Ovary (tissue), 9 donors: ENCODE results near the gene CELA3A. TPM values are rescaled to one million over a fixed set of nuclear protein-coding genes. Genes with fewer than 3 reads are reported as not detected.
"Not testable (repeated sequence)": the region's sequence is repeated elsewhere in the genome, so short reads cannot be mapped to it uniquely, and the experiment has no call there.

Experiments
- DNase-seq, 5 donors: peaks; one replicate each; pipeline ENCODE4 v3.0.0-alpha.2; 2019 to 2020
- H3K27ac ChIP-seq, 2 donors: fragments of 200-600 bp; one replicate each; pipeline versions ENCODE4 v1.5.1 to v1.8.0; 2019 to 2022
- H3K27me3 ChIP-seq: fragments of 200-600 bp; one replicate; pipeline ENCODE4 v1.8.0; 2022
- H3K36me3 ChIP-seq: fragments of 200-600 bp; sonication (generic); one replicate; pipeline ENCODE4 v1.5.1; 2019
- H3K4me1 ChIP-seq: one replicate; pipeline ENCODE4 v1.8.1; 2013; ENCODE audit warnings: mild to moderate bottlenecking, moderate library complexity; ENCODE audit not compliant: insufficient read depth
- H3K4me3 ChIP-seq: fragments of 200-600 bp; sonication (generic); one replicate; pipeline ENCODE4 v1.5.1; 2017
- H3K9me3 ChIP-seq, 2 donors: fragments of 200-600 bp in 1 of 2; sonication (generic) in 1 of 2; one replicate each; pipeline versions ENCODE4 v1.5.1 to v1.8.1; 2013 to 2019; ENCODE audit warnings: mild to moderate bottlenecking in 1 of 2, moderate library complexity in 1 of 2
- WGBS, 3 donors: extraction: QIAGEN DNeasy Blood & Tissue Kit in 1 of 3; methylation state at CpG; one replicate each; pipeline versions ENCODE4 v1.1.5 to v1.1.7; 2013 to 2017; 5-methylcytosine and 5-hydroxymethylcytosine counted together
- intact Hi-C, 4 donors: fragments of 100-400 bp; cut with DNase I; formaldehyde crosslinking; loops; one replicate each; pipeline versions ENCODE4 v1.11.0 to v1.15.1; 2022 to 2023
- polyA plus RNA-seq, 2 donors: library from polyadenylated mRNA; stranded (reverse); fragments of 200-250 nt in 1 of 2; fragments of 350-450 nt in 1 of 2; fragmentation: Illumina TruSeq in 1 of 2; extraction: RNeasy Lipid Tissue Mini Kit (QIAGEN cat#74804) in 1 of 2; gene quantifications; one replicate each; pipeline ENCODE4 v1.2.3, GENCODE V29; 2013 to 2014
- total RNA-seq, 7 donors: library from RNA; depleted of rRNA in 2 of 7; stranded (reverse); fragments of >200 nt in 2 of 7; fragmentation: NEBNext Ultra II Directional in 3 of 7; extraction: Animal tissue kit (Norgen Biotek cat#: 25700) in 3 of 7; gene quantifications; one replicate each; pipeline versions ENCODE4 v1.1.0 to v1.2.4, GENCODE V29; 2016 to 2023
- donor health status: DM: no; HTN: no; CAD: no; lungs with moderate emphysema.
- donor health status: DM: no; HTN: no; CAD: no.
- donor health status: Bipolar disorder and iron deficiency.
- donor health status: DM: yes; HTN: yes; CAD: no.
- donor health status: DM: no; HTN: no; CAD: no.
- donor health status: DM: yes; HTN: yes; CAD: no.

Gene CELA3A
- total and polyA plus RNA-seq, 9 donors: 0.12 to 25.4 (median 3.3) TPM; not detected in 4

GRCh38 chr1:21998624-21999294 is 2.7 kb upstream of the CELA3A start:
- H3K4me3 ChIP-seq, H3K27ac ChIP-seq, DNase-seq, H3K27me3 ChIP-seq, H3K36me3 ChIP-seq, H3K4me1 ChIP-seq, H3K9me3 ChIP-seq, intact Hi-C loops: not testable (repeated sequence)
- WGBS, 3 donors: 71 to 81% (median 72%) methylated on average over 5 to 15 of the region's 15 CpGs

DNA sequence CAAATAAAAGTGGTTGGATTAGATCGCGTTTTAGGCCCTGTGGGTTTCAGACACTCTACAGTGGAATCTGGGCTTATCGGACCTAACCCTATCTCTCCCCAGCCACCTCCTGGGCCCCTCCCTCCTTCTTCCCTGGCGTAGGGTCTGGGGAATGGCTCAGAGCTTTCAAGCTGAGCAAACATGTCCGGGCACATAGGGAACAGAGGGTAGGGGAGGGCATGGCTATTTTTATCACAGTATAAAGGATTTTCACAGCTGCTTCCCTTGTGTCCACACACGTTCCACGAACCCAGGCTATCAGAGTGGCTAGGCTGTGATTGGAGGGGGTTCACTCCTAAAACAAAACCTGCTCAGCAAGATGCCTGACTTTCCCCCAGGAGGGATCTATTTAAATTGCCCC is 1.8 kb upstream of the CELA3A start:
- intact Hi-C loops, H3K9me3 ChIP-seq, H3K27ac ChIP-seq, H3K4me1 ChIP-seq, H3K27me3 ChIP-seq, H3K4me3 ChIP-seq, DNase-seq, H3K36me3 ChIP-seq: not testable (repeated sequence)
- WGBS, 3 donors: 52 to 71% (median 56%) methylated on average over 7 of the region's 7 CpGs

GRCh38 chr1:22002461-22002860 is 1.0 kb downstream of the CELA3A start:
- H3K27me3 ChIP-seq, H3K27ac ChIP-seq, H3K4me3 ChIP-seq, DNase-seq, H3K9me3 ChIP-seq, H3K36me3 ChIP-seq, intact Hi-C loops, H3K4me1 ChIP-seq: not testable (repeated sequence)
- WGBS, 3 donors: 75 to 77% (median 76%) methylated on average over 5 of the region's 5 CpGs

DNA sequence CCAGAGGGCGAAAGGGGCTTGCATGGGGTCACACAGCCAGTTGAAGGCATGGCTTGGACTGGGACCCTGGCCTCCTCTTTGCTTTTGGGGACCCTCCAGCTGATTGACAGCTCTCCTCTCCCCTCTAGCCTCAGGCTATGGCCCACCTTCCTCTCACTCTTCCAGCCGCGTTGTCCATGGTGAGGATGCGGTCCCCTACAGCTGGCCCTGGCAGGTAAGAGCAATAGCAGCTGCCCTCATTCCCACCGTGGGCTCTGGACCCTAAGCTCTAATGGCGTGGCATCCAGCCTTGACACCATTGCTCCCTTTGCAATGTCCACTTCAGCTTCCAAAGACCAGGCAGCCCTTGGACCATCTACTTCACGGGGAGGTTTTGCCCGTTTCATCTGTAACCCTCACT is 1.4 kb downstream of the CELA3A start:
- WGBS, 3 donors: 78 to 81% (median 80%) methylated on average over 8 of the region's 8 CpGs
- H3K9me3 ChIP-seq, intact Hi-C loops, H3K36me3 ChIP-seq, H3K4me3 ChIP-seq, H3K27me3 ChIP-seq, DNase-seq, H3K4me1 ChIP-seq, H3K27ac ChIP-seq: not testable (repeated sequence)

DNA sequence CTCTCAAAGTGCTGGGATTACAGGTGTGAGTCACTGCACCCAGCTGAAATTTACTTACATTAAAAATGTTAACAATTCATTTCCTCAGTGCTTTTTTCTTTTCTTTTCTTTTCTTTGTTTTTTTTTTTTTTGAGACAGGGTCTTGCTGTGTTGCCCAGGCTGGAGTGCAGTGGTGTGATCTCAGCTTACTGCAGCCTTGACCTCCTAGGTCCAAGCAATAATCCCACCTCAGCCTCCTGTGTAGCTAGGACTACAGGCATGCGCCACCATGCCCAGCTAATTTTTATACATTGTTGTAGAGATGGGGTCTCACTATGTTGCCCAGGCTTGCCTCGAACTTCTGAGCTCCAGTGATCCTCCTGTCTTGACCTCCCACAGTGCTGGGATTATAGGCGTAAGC is 2.5 kb downstream of the CELA3A start:
- H3K36me3 ChIP-seq, intact Hi-C loops, DNase-seq, H3K27me3 ChIP-seq, H3K27ac ChIP-seq, H3K4me3 ChIP-seq, H3K9me3 ChIP-seq, H3K4me1 ChIP-seq: not testable (repeated sequence)
- WGBS, 3 donors: 94% methylated on average over 3 of the region's 3 CpGs

DNA sequence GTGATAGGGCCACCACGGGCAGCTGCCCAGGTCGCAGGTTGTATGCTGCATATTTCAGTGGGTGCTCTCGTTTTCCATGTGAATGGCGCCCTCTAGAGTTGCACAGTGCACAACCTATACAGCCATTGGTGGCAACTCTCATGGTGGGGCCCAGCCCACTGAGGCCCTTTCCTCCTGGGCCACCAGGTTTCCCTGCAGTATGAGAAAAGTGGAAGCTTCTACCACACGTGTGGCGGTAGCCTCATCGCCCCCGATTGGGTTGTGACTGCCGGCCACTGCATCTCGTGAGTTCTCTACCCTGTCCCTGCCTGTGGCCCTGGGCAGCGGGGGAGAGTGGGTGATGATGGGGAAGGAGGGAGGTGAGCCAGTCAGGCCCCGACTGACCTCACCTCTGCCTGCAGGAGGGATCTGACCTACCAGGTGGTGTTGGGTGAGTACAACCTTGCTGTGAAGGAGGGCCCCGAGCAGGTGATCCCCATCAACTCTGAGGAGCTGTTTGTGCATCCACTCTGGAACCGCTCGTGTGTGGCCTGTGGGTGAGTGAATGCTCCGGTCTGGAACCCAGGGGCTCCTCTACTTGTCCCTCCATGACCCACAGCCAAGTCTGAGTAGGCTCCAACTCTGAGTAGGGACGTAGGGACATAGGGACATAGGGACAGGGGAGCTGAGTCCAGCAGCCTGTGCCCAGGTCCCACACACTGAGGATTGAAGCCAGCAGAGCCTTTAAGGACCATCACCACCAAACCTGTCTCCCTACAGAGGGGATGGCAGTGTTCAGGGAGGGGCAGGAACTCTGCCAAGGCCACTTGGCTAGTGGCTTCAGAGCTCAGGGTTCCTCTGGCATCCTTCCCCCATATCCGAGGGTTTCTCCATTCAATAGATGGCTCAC is 4.0 kb downstream of the CELA3A start:
- intact Hi-C loops, H3K9me3 ChIP-seq, H3K36me3 ChIP-seq, H3K27me3 ChIP-seq, H3K27ac ChIP-seq, H3K4me3 ChIP-seq, H3K4me1 ChIP-seq, DNase-seq: not testable (repeated sequence)
- WGBS, 3 donors: 67 to 69% (median 67%) methylated on average over 18 of the region's 18 CpGs

DNA sequence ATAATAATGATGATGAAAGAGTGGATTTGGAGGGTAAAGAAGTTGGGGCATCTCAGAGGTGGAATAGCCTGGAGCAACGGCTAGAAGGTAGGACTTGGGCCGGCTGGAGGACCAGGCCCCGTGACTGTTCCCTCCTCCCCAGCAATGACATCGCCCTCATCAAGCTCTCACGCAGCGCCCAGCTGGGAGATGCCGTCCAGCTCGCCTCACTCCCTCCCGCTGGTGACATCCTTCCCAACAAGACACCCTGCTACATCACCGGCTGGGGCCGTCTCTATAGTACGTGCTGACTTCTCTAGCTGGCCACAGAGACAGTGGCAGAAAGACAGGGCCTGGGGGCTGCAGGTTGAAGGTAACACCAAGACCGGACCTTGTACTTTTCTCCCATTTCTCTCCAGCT is 5.3 kb downstream of the CELA3A start:
- intact Hi-C loops, H3K9me3 ChIP-seq, H3K27ac ChIP-seq, H3K27me3 ChIP-seq, DNase-seq, H3K4me3 ChIP-seq, H3K36me3 ChIP-seq, H3K4me1 ChIP-seq: not testable (repeated sequence)
- 70 to 84% (median 80%) methylated on average over 11 to 13 of the region's 13 CpGs for WGBS, 3 donors

DNA sequence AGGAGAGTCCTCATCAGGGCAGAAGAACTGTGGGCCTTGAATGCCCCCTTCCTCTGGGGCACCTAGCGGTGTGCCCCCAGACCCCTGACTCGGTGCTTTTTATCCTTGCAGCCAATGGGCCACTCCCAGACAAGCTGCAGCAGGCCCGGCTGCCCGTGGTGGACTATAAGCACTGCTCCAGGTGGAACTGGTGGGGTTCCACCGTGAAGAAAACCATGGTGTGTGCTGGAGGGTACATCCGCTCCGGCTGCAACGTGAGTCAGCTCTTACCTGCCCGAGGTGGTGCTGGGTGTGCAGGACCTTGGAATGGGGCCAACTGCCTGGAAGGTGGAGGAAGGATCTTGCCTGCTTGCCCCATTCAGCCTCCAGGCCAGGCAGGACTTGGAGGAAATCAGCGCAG is 5.8 kb downstream of the CELA3A start:
- H3K4me1 ChIP-seq, H3K36me3 ChIP-seq, DNase-seq, H3K27me3 ChIP-seq, H3K27ac ChIP-seq, H3K9me3 ChIP-seq, H3K4me3 ChIP-seq, intact Hi-C loops: not testable (repeated sequence)
- WGBS, 3 donors: 80 to 88% (median 81%) methylated on average over 9 of the region's 10 CpGs

DNA sequence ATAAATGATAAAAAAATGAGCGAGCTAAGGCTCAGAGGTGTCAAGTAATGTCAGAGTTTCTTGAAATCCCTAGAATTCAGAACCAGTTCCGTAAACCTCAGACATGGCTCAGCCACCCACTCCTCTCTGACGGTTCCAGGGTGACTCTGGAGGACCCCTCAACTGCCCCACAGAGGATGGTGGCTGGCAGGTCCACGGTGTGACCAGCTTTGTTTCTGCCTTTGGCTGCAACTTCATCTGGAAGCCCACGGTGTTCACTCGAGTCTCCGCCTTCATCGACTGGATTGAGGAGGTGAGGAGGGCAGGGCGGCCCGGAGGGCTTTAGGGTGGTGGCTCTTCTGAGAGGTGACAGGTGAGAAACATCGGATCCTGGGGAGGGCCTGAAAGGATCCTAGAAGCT is 8.1 kb downstream of the CELA3A start:
- H3K27ac ChIP-seq, H3K4me1 ChIP-seq, intact Hi-C loops, DNase-seq, H3K36me3 ChIP-seq, H3K27me3 ChIP-seq, H3K4me3 ChIP-seq, H3K9me3 ChIP-seq: not testable (repeated sequence)
- WGBS, 3 donors: 77 to 83% (median 81%) methylated on average over 8 to 11 of the region's 11 CpGs

DNA sequence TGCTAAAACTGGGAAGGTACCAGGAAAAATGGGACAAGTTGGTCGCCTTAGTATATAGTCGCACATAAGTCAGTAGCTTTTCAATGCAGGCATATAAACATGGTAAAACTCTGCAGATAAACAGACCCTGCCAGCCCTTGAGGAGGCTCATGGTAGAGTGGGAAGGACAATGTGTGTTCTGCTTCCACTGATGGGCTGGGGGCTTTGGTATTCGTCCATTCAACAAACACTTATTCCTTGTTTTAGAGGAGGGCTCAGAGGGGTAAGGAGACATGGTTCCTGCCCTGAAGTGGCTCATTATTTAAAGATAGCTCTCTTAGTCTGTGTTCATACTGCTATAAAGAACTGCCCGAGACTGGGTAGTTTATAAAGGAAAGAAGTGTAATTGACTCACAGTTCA is 11.3 kb downstream of the CELA3A start:
- H3K27me3 ChIP-seq, DNase-seq, intact Hi-C loops, H3K4me1 ChIP-seq, H3K4me3 ChIP-seq, H3K27ac ChIP-seq, H3K36me3 ChIP-seq, H3K9me3 ChIP-seq: not testable (repeated sequence)
- 67 to 83% (median 69%) methylated on average over 4 of the region's 4 CpGs for WGBS, 3 donors

DNA sequence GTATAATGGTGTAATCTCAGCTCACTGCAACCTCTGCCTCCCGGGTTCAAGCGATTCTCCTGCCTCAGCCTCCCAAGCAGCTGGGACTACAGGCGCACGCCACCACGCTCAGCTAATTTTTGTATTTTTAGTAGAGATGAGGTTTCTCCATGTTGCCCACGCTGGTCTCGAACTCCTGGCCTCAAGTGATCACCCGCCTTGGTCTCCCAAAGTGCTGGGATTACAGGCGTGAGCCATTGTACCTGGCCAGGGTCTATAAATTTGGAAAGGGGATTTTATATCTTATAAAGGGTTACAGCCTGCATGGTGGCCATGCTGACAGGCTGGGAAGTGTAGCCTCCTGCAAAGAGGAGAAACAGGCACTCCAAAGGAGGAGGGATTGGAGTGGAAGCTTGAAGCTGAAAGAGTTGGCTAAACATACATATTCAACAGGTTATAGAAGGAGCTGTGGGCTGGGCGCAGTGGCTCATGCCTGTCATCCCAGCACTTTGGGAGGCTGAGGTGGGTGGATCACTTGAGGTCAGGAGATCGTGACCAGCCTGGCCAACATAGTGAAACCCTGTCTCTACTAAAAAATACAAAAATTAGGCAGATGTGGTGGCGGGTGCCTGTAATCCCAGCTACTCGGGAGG is 13.2 kb downstream of the CELA3A start:
- H3K4me3 ChIP-seq, H3K36me3 ChIP-seq, H3K4me1 ChIP-seq, DNase-seq, intact Hi-C loops, H3K27ac ChIP-seq, H3K27me3 ChIP-seq, H3K9me3 ChIP-seq: not testable (repeated sequence)
- 86 to 90% (median 87%) methylated on average over 13 of the region's 13 CpGs for WGBS, 3 donors
